Colonic mucosa (tissue), 4 donors: Measurements from ENCODE around the gene AGAP1. TPM values are rescaled to one million over a fixed set of nuclear protein-coding genes. Genes with fewer than 3 reads are reported as not detected.

Experiments used
- DNase-seq: peaks from one replicate; pipeline ENCODE4 v3.0.0-alpha.2; 2020
- H3K27ac ChIP-seq: fragments of 200-600 bp; one replicate; pipeline ENCODE4 v1.8.0; 2021
- H3K27me3 ChIP-seq: fragments of 200-600 bp; one replicate; pipeline ENCODE4 v1.8.0; 2021
- H3K36me3 ChIP-seq: fragments of 200-600 bp; one replicate; pipeline ENCODE4 v1.8.0; 2021
- H3K4me1 ChIP-seq: fragments of 200-600 bp; one replicate; pipeline ENCODE4 v1.8.0; 2021; ENCODE audit warnings: mild to moderate bottlenecking
- H3K4me3 ChIP-seq: fragments of 200-600 bp; one replicate; pipeline ENCODE4 v1.8.0; 2021
- H3K9ac ChIP-seq, 2 donors: one replicate each; pipeline ENCODE4 v1.7.0; 2013; ENCODE audit warnings: control low read depth in 2 of 2, low read depth in 2 of 2, low read length in 2 of 2
- H3K9me3 ChIP-seq: fragments of 200-600 bp; one replicate; pipeline ENCODE4 v1.8.0; 2021
- CTCF ChIP-seq: fragments of 200-600 bp; IDR thresholded peaks from one replicate; pipeline ENCODE4 v1.8.0; 2022; ENCODE audit warnings: antibody characterized with exemption, mild to moderate bottlenecking
- intact Hi-C: fragments of 100-400 bp; cut with DNase I; formaldehyde crosslinking; loops from one replicate; pipeline ENCODE4 v1.14.1; 2022
- total RNA-seq, 2 donors: library from RNA; stranded (reverse); fragmentation: NEBNext Ultra II Directional in 1 of 2; extraction: Animal tissue kit (Norgen Biotek cat#: 25700) in 1 of 2; gene quantifications; one replicate each; pipeline ENCODE4 v1.2.1, GENCODE V29; 2021
- donor health status: healthy.
- donor health status: DM: no; HTN: no; CAD: no.
- donor health status: DM: no; HTN: no; CAD: no.

The AGAP1 gene
- total RNA-seq, 2 donors from 2014 or later: 62.1 to 62.9 TPM

- no peak overlapping the region for H3K27ac ChIP-seq
- no peaks in the 10 kb centered on the region for H3K9me3 ChIP-seq
- DNase-seq: no peak
- intact Hi-C loops: no loop called here
- no peaks in the 10 kb centered on the region for H3K4me1 ChIP-seq
- H3K27me3 ChIP-seq: no peaks in the 10 kb centered on the region
- H3K36me3 ChIP-seq: no peaks in the 10 kb centered on the region
- H3K9ac ChIP-seq: no peak overlapping the region
- no peak overlapping the region for H3K4me3 ChIP-seq
- TF ChIP-seq CTCF: no peak
These were observed 277.3 kb downstream of the AGAP1 start for GRCh38 chr2:235770909-235771820.

DNA sequence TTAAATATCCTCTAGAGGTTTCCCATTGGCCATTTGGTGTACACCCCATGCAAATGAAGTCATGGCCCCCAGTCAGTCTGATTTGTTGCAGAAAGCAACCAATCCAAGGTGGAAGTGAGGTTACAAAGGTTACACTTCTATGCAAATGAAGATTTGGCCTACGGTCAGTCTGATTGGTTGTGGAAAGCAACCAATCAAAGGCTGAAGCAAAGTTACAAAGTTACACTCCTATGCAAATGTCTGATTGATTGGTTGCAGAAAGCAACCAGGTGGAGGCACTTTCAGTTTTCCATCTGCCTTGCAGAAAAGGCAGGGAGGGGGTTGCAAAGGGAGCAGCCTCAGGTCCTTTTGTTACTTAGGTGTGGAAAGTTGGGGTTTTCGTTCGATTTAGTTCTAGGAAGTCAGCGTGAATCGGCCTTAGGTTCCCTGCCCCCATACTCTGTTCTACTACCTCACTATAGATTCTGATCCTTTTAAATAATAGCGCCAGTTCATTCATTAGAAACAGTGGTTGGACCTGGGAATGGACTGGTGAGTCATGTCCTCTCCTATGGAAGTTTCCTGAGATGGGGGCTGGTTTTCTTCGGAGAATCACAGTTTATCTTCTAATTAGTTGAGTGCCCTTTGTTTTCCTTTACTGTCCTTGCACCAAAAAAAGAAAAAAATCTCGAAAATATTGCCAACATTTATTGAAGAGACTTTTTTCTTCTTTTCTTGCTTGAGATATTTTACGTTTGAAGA, 279.5 kb downstream of the AGAP1 start:
- no peak overlapping the region for H3K9ac ChIP-seq
- no peaks in the 10 kb centered on the region for H3K9me3 ChIP-seq
- no peaks in the 10 kb centered on the region for H3K36me3 ChIP-seq
- no peak for DNase-seq
- no peak overlapping the region for H3K27ac ChIP-seq
- H3K27me3 ChIP-seq: no peaks in the 10 kb centered on the region
- no peak overlapping the region for H3K4me3 ChIP-seq
- intact Hi-C loops: no loop called here
- H3K4me1 ChIP-seq: no peaks in the 10 kb centered on the region
- no peak for TF ChIP-seq CTCF

GRCh38 chr2:235774153-235774870, 280.5 kb downstream of the AGAP1 start:
- intact Hi-C loops: no loop called here
- Histone ChIP-seq H3K27me3 (no peaks in the 10 kb centered on the region), H3K36me3 (no peaks in the 10 kb centered on the region), H3K9me3 (no peaks in the 10 kb centered on the region), H3K4me3 (no peak overlapping the region), H3K27ac (no peak overlapping the region), H3K4me1 (no peaks in the 10 kb centered on the region), H3K9ac (no peak overlapping the region)
- no peak for DNase-seq
- TF ChIP-seq CTCF: no peak

GRCh38 chr2:235776531-235776930, 282.7 kb downstream of the AGAP1 start:
- DNase-seq: no peak
- intact Hi-C loops: loop anchor here (5.0 kb wide), 1 partner anchor 406 kb away; no protein-coding TSS in a partner anchor

More at GRCh38 chr2:235776531-235776930, 282.7 kb downstream of the AGAP1 start:
- no peaks in the 10 kb centered on the region for H3K27me3 ChIP-seq
- H3K4me1 ChIP-seq: no peaks in the 10 kb centered on the region
- H3K36me3 ChIP-seq: no peaks in the 10 kb centered on the region
- no peak for TF ChIP-seq CTCF
- no peak overlapping the region for H3K4me3 ChIP-seq
- H3K9me3 ChIP-seq: no peaks in the 10 kb centered on the region
- no peak overlapping the region for H3K9ac ChIP-seq
- H3K27ac ChIP-seq: no peak overlapping the region
